ENCODE data around the gene IL18BP.

Gene IL18BP

DNA sequence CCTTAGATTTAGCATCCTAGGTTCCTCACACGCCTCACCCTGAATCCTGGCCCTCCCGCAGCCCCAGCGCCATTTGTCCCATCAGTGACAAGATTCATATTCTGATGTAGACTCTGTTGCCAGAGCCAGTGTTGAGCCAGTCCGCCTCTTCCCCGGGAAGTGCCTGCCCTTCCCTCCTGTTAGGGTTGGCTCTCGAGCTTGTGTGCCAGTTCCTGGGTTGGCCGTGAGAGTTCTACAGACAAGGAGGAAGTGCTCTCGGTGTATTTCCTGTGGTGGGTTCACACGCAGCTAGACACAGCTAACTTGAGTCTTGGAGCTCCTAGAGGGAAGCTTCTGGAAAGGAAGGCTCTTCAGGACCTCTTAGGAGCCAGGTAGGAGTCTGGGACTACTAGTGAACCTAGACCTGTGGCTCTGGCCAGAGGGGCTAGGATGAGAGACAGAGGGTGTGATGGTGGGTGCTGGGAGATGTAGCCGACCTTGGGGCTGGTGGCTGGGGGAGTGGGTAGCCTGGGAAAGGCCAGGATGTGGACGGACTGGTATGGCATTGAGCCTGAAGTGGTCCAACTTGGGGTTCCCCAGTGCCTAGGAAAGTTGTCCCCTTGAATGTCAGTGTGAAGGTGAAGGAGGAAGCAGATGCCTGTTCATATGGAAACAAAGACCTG, at the start of gene IL18BP:
Gene IL18BP (plus strand): TSS at position 261 of the 662 bp plus-strand sequence. CDS start 1,076 bp downstream, outside the sequence.
- no peak for DNase-seq (ENCODE audit: low spot score)

DNA sequence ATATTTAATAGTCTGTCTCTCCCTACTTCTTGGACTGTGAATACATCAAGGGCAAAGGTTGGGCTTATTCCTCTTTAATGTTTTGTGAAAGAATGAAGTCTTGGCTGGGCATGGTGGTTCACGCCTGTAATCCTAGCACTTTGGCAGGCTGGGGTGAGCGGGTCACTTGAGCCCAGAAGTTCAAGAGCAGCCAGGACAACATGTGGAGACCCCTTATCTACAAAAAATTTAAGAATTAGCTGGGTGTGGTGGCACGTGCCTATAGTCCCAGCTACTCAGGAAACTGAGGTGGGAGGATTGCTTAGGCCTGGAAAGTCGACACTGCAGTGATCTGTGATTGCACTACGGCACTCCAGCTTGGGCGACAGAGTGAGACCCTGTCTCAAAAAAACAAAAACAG, 49.7 kb upstream of the IL18BP start:
- no peak for DNase-seq (ENCODE audit: low spot score)

DNA sequence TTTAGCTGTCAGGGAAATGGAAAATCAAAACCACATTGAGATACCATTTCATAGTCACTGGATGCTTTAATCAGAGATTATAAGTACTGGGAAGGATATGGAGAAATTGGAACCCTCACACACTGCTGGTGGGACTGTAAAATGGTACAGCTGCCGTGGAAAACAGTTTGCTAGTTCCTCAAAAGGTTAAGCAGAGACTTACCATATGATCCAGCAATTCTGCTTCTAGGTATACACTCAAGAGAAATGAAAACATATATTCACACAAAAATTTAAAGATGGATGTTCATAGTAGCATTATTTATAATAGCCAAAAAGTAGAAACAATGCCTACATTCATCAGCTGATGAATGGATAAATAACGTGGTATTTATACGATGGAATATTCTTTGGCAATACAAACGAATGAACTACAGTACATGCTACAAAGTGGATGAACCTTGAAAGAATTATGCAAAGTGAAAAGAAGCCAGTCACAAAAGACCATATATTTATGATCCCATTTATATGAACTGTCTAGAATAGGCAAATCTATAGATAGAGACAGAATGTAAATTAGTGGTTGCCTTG, 46.9 kb upstream of the IL18BP start:
- DNase-seq (ENCODE audit: low spot score), result no peak

DNA sequence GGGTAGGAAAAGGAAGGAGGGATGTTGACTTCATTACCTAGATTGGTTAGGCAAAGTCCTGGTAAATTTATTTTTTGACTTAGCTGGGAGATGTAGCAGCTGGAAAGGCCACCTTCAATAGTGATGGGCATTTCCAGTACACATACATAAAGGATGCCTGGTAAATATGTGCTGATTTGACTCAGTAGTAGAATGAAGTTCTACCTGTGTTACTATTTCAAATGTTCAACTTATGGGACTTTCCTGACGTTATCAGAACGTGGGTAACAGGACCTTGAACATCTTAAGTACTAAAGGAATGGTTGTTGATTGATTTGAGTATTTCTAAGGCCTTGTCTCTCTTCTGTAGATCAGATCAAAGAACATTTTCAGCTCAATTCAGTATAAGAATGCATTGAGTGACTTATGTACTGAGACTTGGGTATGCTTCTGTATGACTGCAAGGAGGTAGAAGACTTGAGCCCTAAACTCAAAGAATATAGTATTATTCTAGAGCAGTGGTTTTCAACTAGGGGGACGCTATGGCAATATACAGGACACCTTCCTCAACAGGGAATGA, 42.7 kb upstream of the IL18BP start:
- DNase-seq (ENCODE audit: low spot score), result no peak

DNA sequence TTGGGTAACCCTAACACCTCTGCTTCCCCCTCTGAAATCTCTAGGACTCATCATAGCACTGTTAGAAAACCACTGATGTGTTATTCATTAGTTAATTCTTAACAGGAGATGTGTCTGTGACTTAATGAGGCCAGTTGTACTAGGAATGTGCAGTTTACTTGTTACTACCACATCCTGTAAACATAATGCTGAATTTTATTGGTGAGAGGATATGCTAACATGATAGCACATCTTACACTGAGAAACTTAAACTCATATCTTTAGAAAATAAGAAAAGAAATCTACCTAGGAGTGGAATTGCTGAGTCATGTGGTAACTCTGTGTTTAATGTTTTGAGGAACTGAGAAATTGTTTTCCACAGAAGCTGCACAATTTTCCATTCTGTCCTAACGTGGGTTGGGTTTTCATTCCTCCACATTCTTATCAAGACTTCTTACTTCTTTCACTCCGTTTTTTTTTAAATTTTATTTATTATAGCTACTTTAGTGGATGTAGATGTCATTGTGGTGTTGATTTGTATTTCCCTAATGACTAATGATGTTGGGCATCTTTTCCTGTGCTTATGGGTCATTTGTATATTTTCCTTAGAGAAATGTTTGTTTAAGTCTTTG, 36.2 kb upstream of the IL18BP start:
- DNase-seq (ENCODE audit: low spot score), result no peak

DNA sequence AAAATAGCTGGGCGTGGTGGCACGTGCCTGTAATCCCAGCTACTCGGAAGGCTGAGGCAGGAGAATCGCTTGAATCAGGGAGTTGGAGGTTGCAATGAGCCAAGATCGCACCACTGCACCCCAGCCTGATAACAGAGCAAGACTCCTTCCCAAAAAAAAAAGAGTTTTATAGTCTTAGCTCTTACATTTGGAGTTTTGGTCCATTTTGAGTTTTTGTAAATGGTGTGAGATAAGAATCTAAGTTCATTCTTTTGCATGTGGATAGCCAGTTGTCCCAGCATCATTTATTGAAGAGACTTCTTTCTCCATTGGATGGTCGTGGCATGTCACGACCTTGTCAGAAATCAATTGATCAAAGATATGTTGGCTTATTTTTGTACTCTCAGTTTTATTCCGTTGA, 35.2 kb upstream of the IL18BP start:
- no peak for DNase-seq (ENCODE audit: low spot score)

DNA sequence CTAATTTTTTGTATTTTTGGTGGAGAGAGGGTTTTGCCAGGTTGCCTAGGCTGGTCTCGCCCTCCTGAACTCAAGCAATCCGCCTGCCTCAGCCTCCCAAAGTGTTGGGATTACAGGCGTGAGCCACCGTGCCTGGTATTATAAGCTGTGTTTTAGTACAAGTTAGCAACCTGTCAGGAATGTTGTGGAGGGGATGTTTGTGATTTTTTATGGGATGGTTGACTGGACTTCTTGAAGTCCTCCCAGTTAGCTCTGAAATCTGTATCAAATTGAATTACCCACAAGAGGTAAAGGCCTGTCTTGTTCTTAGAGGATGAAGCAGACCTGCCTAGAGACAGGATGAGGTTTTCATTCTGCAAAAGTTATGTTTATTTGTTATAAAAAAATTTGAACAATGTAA, 34.1 kb upstream of the IL18BP start:
- DNase-seq (ENCODE audit: low spot score), result no peak

DNA sequence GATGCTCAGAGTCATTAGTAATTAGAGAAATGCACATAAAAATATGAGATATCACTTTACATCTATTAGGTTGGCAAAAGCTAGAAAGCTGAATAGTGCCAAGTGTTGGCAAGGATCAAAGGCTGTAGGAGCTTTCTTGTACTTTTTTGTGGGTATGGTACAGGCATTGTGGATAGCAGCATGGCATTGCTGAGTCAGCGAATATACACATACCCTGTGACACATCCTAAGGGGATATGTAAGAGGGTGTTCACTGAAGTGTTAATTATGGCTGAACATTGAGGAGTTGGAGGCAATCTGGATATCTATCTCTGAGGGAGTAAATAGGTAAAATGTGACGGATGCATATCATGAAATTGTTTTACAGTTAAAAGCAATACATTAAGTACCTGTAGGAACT, 27.0 kb upstream of the IL18BP start:
- DNase-seq (ENCODE audit: low spot score), result no peak

DNA sequence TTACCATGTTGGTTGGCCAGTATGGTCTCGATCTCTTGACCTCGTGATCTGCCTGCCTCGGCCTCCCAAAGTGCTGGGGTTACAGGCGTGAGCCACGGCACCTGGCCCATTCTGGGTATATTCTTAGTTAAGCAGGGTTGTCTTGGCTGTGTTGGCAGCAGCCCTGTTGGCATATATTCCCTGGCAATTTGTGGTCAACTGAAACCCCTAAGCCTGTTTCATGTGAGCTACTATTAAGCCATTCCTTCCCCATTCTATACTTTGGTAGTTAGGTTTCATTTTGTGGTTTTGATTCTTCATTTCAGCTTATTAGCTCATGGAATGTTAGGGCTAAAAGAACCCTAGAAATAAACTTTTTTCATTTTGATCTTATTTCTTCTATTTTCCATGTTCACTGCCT, 22.2 kb upstream of the IL18BP start:
- no peak for DNase-seq (ENCODE audit: low spot score)

DNA sequence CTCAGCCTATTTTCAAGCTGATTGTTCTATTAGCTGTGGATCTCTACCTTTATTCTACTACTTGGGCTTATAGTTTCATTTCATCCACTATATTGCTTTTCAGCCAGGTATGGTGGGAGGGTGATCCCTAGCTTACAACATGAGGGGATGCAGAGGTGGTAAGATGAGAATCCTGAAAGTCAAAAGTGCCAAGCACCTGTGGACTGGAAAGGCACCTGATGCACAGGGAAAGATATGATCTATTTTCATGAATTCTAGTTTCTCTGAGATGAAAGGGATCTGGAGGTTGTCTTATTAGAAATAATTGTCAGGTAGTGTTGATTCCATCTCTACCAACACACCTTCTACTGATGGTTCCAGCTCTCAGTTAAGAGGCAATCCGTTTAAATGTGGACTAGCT, 21.6 kb upstream of the IL18BP start:
- DNase-seq (ENCODE audit: low spot score), result no peak

DNA sequence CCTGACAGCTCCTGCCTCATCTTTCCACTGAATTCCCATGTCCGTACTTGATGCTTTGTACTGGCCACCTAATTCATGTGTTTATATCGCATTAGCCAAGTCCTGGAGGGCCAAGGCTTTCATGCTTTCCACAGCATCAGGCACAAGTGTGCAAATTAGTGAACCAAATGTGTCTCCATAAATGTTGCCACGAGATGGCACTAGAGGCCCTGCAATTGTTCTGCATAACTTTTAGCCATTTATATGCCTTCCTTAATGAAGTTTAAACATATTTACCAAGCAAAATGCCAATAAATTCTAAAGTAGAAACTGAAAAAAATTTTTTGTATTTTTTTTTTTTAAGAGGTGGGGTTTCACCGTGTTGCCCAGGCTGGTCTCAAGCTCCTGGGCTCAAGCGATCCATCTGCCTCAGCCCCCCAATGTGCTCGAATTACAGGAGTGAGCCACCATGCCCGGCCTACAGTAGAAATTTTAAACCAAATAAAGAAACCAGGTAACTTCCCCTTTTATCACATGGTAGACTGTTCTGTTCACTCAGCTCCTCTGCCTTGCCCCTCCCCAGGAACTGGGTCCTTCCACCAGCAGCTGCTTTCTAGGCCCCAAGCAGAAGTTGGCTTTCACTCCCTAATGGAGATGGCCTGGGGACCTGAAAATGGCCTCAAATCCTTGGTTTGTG, 20.8 kb upstream of the IL18BP start:
- DNase-seq (ENCODE audit: low spot score), result peak; percentile 75

DNA sequence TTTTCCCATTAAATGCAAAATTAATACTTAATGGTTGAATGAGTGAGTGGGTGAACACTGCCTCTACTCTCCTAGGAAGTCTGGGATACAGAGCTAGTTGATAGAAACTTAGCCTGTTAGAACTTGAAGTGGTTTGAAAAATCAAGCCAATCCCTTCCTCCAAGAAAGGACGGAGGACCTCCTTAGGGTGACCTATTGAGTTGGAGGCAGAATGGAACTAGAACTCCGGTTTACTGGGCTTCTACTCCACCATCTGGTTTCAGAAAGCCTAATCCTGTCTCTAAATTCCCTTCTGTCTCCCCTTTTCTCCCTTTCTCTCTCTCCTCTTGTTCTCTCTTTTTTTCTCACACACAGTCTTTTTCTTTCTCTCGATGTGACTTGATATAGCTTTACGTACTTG, 19.6 kb upstream of the IL18BP start:
- no peak for DNase-seq (ENCODE audit: low spot score)

DNA sequence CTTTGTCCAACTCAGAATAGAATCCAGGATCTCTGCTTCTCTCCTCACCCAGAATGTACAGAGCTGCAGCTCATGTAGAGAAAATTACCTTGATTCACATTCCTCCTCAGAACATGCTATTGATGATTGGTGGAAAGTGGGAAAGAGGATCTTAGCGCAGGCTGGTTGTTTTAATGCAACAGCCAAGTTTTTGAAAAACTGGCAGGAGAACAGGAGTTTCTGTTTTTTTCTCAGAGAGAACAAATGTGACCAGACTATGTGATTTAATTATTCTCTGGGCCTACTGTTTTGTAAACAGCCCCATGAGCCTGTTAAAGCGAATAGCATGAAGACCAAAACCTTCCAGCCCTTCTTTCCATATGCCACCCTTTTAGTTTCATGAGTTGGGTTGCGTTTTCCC, 19.1 kb upstream of the IL18BP start:
- no peak for DNase-seq (ENCODE audit: low spot score)

DNA sequence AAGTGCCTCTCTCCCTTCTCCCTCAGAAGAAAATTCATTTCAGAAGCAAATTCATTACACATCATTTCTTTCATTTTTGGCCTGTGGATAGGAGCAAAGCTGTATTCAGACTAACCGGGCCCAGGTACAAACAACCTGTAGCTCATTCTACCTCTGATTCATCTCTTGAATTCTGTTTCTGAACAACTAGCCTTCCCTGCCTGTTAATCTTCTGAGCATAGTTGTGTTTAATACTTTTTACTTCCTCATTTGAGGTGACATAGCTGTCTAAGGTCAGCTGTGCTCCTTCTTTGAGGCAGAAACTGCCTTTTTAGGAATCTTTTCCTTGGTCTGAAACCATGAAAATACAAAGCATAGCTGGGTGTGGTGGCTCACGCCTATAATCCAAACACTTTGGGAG, 12.6 kb upstream of the IL18BP start:
- DNase-seq (ENCODE audit: low spot score), result no peak

DNA sequence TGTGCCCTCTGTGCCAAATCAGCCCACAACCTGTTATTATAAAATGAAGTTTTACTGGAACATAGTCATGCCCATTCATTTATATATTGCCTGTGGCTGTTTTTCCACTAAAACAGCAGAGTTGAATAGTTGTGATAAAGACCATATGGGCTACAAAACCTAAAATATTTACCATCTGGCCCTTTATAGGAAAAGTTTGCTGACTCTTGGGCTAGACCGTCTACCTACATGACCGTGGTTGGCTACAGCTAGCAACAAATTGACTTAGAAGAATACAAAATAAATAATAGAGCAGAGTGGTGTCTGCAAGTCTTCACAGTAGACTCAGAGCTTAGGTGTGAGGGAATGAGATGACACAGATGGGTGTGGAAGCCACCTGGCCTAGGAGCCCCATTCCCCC, 11.2 kb upstream of the IL18BP start:
- DNase-seq (ENCODE audit: low spot score), result no peak

DNA sequence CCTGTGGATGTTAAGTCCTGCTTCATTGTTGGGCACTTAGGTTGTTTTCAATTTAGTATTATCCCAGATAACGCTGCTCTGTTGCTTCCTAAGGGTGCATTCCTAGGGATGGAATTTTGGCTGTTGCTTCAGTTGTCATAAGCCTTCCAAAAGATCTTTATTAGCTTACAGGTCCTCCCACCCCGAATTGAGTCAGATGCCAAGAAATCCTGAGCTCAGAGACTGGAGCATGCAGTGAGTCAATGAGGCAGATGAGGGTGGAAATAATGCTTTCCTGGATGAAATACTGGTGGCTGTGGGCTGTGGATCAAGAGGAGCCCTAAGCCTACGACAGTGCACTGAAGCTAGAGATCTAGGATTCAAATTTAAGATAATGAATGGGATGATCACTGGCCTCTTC, 10.7 kb upstream of the IL18BP start:
- DNase-seq (ENCODE audit: low spot score), result peak; percentile 89

DNA sequence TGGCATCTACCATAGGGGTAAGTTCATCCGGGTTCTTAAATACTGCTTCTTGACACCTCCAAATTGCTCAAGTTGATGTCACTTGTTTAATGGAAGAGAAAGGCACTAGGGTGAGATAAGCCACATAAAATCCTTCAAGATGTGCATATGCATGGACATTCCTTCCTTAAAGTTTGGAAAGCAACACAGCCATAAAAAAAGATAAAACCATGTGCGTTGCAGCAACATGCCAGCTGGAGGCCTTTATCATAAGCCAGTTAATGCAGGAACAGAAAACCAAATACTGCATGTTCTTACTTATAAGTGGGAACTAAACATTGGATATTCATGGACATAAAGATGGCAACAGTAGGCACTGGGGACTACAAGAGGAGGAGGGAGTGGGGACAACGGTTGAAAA, 8.0 kb upstream of the IL18BP start:
- DNase-seq (ENCODE audit: low spot score), result no peak

DNA sequence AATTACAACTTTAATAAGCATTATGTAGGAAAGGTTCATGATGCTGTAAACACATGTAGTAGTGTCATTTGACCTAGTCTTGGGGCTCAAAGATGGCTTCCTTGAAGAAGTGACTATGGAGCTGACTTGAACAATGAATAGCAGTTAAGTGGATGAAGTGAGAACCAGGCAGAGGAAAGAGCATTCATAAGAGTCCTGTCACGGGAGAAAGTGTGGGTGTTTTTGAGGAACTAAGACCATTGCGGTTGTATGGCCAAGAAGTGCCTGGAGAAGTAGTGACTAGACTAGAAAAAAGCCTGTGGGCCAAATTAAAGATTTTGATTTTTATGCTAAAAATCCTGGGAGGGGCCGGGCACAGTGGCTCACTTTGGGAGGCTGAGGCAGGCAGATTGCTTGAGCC, 7.2 kb upstream of the IL18BP start:
- DNase-seq (ENCODE audit: low spot score), result no peak

DNA sequence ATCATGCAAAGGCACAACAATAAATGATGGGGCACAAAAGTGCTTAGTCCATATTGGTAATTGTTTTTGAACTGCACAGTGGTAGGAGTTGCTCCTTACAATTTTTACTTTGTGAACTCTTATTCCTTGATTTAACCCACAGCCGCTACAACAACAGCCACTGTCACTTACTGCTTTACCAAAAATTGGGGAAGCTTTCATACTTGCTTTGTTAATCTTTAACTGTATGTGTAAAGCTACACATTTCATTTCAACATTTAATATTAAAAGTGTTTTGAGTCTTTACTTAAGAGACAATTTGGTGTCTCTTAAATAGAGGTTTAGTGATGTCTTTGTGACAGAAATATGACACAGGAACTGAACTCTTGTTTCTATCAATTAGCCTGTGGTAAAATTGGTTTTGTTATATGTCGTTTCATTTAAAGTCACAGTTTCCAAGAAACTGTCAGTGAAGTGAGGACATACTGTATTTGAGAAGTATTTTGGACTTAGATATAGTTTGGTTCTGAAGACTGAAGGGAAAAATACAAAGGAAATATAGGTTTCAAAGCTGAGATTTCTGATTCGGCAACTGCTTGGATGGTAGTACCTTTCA, 6.5 kb upstream of the IL18BP start:
- no peak for DNase-seq (ENCODE audit: low spot score)

DNA sequence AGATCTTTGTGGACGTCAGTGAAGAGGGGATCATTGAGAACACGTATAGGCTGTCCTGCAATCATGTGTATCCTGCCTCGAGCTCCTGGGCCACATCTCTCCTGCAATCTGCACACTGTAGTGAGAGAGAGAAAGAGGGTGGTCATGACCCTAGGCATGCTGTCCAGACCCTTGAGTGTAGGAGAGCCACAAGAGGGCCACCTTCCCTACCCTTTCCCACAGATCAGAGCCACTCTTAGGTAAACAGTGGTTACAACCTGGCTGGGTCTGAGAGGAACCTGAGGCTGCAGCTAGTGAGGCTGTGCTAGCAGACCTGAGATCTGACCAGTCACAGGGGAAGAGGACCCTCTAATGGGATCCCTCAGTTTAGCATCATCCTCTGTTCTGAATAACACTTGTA, 3.9 kb upstream of the IL18BP start:
- no peak for DNase-seq (ENCODE audit: low spot score)

DNA sequence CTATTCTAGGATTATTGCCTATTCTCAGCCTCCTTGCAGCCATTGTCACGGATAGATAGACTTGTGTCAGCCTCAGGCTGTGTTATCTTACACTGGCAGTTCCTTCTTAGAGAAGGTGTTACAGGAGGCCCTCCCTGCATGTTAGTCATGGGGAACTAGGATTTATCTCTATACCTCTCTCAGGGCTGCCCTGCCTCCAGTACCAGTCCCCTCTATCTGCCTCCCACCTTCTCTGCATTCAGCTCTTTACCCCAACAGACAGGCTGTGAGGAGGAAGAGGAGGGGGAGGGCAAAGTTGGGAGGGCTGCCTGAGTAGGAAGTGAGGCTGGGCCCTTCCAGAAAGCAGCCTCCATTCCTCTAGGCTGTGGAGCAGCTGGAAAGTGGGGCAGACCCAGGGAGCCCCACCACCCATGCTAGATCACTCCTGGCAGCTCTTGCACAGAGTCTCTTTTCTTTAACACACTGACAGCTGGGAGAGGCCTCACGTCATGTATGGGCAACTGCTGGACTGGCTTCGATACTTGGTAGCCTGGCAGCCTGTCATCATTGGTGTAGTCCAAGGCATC, 2.9 kb upstream of the IL18BP start:
- no peak for DNase-seq (ENCODE audit: low spot score)

DNA sequence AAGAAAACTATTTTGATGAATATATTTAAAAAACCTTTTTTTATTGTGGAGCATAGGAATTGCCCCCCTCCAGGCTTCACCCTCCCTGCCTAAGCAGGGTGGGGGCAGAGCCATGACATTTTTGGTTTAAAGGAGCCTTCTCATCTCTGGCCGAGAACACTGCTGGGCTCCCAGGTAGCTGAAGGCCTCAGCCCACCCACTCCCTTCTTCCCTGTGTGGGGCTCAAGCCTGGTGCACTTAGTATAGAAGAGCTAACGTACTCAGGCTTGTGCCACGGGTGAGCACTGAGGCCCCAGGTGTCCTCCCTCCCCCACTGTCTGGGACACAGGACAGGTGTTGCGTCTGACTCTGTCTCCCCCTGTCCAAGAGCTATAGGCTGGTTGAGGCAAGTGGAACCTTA, 2.2 kb upstream of the IL18BP start:
- DNase-seq (ENCODE audit: low spot score), result no peak
